ENCODE measurements around the gene AFF3.

GRCh38 chr2:99771681-99772333 lies 370.6 kb downstream of the AFF3 start:
- TF ChIP-seq ZNF384 (IDR thresholded peaks at IDR 0.05): no peak
- TF ChIP-seq NFRKB (IDR thresholded peaks at IDR 0.05): no peak
- TF ChIP-seq LEF1 (IDR thresholded peaks at IDR 0.05; ENCODE audit: borderline replicate concordance): no peak
- TF ChIP-seq SP1 (IDR thresholded peaks at IDR 0.05): no peak
- no peak for TF ChIP-seq FOXK2 (IDR thresholded peaks at IDR 0.05)
- no peak for TF ChIP-seq L3MBTL2 (conservative IDR thresholded peaks at IDR 0.05)
- TF ChIP-seq HDGF (IDR thresholded peaks at IDR 0.05; ENCODE audit: borderline replicate concordance): no peak
- no peak for TF ChIP-seq TARDBP (IDR thresholded peaks at IDR 0.05)
- TF ChIP-seq FOXM1 (IDR thresholded peaks at IDR 0.05; ENCODE audit: borderline replicate concordance): no peak
- TF ChIP-seq ELF4 (IDR thresholded peaks at IDR 0.05): no peak
- TF ChIP-seq SUZ12 (IDR thresholded peaks at IDR 0.05): no peak
- no peak for TF ChIP-seq FOXA1 (IDR thresholded peaks at IDR 0.05)
- no peak for TF ChIP-seq CTBP1 (IDR thresholded peaks at IDR 0.05; ENCODE audit: borderline replicate concordance)
- TF ChIP-seq ARNT (IDR thresholded peaks at IDR 0.05): no peak

Measured in HEK293T (cell line).